ENCODE data around the gene MEF2D.

MEF2D gene

DNA sequence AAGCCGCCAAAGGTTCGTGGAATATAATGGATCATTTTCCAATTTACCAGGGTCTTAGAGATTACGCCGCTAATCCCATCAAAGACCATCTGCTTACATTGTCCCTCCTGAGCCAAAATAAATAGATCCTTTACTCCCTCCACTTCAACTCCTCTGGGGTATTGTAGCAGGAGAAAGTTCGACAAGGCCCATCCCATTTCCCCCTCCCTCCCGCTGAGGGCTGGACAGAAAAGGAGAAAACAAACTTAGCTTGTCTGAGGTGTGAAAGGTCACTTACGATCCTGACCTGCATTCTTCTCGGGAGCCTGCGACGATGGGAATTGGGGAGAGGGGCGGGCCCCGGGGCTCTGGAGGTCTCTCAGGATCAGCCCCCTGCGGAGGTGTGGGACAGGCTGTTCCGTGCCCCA, 60.8 kb downstream of the MEF2D start:
- no peak for FAIRE-seq

DNA sequence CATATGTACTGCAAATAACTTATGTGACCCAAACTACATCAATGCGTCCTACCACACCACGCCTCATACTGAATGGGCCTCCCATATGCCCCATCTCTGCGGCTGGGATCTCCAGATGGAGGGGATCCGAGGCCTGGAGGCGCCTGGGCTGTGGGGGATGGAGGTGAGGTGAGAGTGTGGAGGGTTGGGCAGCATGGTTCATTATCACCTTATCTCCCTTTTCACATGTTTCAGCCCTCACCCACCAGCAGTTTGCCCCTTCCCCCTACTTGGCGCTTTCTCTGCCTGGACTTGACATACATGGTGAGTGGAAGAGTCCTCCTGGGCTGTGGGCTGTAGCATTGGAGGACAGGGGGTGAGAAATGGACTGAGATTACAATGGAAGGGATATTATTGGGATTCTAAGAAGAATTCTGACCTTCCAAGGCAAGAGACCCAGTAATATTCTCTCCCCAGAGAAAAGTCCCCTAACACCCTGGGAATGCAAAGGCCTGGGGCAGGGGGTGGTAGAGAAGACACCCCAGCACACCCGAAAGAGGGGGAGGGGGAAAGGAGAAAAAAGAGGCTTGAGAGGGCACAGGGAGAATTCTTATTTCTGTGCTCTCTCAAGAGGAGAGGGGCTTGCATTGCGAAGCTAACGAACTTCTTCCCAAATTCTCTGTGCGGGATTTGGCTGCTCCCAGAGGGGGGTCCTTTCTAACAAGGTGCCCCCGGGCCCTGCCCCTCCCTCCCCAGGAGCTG, 61.4 kb downstream of the MEF2D start:
- no peak for FAIRE-seq

DNA sequence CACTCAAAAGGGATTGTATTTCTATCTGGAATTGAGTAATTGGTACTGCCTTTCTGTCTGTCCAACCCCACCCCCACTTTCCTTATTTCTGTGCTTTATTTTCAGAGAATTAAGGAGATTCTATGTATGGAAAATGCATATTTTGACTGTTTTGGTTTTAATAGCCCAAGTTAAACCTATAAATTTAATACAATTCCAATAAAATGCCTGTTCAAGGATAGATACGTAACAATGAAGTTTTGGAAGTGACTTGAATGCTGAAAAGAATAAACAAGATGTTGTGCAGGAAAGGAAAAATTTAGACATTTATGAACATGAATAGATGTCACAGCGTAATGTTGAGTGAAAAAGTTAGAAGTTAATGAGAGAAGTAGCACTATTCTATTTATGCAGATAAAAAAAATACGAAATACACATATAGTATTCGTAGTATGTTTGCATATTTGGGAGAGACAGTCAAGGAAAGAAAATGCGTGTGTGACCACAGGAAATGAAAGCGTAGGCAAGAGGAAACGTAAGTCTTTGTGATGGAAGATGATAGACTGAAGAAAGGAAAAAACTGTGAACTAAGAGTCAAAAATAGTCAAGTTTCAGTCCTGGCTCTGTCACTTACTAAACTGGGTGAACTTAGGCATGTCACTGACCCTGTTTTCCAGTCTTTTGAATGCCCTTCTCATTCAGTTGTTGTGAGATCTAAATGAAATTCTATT, 62.1 kb downstream of the MEF2D start:
- FAIRE-seq, result no peak

DNA sequence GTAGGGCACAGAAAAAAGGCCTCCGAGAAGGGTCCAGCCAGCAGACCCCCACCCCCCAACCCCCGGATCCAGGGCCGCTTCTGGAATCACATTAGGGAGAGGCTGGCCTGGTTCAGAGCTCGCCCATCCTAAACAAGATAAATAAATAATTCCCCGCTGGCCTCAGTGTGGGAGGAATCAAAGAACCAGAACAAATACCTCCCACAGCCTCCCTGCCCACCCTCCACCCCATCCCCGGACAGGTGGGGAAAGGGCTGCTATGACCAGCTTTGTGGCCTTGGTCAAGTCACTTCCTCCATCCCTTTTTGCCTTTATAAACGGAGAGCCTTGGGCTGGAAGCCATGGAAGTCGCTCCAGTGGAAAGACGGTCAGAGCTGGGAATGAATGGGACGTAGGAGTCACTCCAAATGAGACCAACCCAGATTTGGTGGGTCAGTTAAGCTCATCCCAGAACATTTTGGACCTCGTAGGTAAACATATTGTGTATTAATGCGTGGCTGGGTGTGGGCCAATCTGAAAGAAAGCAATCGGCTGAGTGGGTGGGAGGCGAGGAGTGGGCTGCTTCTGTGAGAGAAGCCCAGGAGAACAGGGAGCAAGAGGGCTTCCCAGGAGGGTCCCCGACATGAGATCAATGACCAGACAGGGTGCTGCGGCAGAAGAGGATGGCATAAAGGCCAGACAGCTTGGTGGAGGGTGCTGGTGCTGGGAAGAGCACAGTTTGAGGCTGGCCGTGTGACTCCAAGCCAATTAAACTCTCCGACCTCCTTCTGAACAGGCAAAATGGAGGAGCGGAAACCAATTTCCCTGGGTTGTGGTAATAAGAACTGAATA, 63.3 kb downstream of the MEF2D start:
- FAIRE-seq, result no peak

DNA sequence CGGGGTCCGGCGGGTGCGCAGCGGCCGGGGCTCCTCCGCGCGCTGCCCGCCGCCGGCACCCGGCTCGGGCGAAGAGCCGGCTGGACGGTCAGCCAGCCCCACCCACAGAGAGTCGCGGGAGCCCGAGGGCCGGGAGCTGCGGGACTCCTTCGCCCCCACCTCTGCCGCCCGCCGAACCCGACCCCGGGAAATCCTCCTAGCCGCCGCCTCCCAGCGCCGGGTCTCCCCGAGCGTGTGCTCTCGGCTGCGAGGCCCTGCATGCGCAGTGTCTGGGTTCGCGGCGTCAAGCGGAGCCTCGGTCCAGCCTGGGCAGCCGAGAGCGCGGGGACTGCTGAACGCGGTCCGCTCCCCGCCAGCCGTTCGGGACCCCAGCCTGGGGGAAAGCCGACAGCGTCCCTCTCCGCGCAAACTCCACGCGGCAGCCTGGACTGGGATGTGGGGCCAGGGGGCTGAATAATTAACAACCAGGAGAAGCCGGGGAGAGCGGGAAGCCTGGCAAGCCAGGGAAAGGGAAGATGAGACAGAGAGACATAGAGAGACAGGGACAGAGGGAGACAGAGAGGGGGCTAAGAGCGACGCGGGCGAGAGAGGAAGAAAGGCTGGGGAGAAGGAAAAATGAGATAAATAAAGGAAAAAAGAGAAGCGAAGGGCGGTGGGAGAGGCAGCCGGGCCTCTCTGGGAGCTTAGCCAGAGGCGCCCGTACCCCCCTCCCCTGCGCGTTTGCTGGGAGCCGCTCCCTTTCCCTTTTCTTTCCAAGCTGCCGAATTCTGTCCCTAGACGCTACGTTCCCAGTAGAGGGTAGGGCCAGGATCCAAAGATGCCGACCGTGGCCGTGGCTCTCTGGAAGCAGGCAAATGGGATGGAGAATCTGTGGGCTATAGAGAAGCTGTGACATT, 64.2 kb downstream of the MEF2D start:
- FAIRE-seq, result no peak

DNA sequence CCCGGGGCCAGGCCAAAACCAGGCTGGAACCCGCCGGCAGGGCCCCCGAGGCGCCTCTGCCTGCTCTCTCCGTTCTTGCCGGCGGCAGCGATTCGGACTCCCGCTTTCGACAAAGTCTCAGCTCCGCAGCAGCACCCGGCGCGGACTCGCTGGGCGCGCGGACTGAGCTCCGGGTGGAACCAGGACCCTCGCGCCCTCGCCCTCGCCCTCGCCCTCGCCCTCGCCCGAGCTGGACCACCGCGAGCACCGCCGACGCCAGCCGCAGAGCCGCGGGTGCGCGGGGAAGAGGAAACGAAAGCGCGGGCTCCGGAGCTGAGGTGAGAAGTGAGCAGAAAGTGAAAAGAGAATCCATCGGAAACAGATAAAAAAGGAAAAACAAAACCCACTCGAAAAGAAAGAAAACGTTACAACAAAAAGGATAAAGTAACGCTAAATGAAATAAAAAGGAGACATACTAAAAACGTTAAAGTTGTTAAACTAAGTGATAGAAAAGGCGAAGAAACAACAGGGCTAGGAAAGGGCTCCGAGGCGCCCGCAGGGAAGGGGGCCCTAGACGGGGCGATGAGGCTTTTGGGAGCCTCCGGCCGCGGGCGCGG, 64.9 kb downstream of the MEF2D start:
- no peak for FAIRE-seq

DNA sequence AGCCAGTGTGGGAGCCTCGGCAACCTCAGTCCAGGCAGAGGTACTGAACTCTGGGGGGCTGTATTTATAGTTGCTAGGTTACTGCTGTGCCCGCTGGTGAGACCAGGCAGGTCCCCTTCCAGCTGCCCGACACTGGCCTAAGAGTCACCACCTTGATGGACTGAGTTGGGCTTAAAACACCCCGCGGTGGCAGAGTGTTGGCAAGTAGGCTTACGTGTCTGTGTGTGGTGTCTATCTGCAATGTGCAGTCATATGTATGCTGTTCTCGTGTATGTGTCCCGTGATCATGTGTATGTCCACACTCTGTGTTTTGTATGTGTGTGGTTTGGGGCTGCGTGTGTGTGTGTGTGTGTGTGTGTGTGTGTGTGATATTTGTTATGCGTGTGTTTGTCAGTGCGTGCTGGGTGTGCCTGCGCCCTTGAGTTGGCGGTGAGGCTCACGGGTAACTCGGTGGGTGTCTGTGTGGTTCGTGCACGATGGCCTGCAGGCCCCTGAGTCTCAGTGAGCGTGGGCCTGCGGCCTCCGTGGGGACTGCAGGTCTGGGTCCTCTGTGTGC, 65.5 kb downstream of the MEF2D start:
- FAIRE-seq, result no peak

DNA sequence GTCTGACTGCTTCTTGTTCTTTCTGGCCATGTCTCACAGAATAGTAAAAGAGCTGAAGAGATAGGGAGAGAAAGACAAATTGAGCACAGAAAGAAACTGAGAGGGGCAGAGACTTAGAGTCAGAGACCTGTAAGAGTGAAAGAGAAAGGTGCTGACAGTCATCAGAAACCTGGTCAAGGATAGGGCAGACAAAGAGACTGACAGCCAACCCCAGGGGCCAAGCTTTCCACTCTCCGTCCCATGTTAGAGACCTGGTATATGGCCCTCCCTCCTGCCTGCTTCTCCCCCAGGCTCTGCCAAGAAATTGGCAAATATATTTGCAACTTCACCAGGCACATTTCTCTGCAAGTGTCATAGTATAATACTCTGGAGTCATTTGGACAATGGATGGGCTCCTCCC, 67.0 kb downstream of the MEF2D start:
- FAIRE-seq, result no peak

DNA sequence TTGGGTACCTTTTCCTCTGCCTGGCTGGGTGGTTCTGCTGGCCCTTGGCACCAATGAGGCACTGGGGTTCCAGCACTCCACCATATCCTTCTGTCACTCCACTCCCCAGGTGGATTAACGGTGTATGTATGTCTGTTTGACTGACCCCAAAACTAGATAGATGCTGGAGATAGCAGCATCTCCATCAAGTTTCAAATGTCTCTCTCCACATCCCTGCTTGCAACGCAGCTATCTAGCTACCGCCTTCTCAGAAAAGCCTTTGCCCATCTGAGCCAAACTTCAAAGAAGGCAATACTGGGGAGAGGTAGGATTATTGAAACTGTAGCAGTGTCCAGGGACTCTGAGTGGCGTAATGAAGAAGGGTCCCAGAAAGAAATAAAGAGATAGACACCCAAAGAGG, 67.5 kb downstream of the MEF2D start:
- FAIRE-seq, result no peak

DNA sequence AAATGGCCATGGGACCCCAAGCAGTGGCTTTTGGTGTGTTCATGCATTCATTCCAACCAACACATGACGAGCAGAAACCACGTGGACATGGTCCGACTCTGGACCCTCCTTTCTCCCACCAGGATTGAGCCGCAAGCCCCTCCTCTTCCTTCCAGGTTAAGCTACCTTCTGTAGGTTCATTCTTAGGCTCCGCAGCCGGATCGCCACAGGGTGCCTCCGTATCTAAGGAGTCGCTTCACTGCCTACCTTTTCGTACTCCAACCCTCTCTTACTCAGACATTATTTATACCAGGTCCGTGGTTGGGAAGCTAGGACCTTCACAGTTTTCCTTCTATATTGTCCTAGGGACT, 67.9 kb downstream of the MEF2D start:
- no peak for FAIRE-seq

DNA sequence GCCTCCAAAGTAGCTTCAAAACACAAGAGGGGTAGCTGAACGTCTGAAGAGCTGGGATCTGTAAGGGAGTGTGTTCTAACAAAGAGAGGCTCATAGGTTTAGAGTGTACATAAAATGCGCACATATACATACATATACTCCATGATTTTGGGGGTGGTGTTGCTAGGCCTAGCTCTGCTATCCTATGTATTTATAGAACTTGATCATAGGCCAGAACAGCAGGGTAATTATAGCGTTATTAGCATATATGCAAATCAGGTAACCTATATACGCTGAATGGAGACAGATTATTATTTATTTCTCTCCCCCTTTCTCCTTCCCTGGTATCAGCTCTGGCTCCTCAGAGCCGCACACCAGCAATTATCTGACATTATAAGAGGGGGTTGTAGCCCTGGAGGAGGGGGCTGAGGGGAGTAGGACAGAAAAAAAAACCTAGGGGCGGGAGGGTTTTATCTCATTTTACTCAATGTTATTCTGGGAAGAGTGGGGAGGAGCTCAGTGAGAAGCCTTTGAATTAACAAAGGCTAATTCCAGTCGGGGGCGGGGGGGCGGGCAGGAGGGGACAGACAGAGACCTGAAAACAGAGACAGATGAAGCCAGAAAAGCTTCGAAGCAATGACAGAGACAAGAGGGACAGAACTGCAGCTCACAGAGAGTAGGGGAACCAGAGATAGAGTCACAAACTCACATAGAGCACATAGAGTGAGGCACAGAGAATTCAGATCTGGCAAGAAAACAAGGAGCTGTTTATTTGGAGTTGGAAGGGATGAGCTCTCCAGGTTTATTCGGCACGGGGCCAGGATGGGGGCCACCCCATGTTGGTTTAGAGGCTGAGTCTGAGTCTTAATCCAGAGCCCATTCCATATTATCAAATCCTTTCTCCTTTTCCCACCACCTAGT, 68.6 kb downstream of the MEF2D start:
- no peak for FAIRE-seq

DNA sequence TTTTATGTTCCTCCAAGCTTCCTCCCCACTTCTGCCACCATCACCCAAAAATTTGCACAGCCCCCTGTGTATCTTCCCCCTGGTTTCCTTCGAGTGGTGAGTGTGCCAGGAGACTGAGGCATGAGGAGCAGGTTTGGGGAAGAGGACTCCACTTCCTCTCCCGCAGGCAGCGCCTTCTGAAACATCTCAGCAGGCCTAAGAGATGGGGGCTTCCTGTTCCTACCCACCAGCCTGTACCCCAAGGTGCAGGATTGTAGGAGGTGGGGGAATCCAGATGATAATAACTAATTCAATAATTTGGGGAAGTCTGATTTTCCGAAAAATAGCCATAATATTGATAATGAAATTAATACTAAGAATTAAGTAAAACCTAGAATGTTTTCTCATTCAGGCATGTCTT, 69.2 kb downstream of the MEF2D start:
- FAIRE-seq, result no peak

DNA sequence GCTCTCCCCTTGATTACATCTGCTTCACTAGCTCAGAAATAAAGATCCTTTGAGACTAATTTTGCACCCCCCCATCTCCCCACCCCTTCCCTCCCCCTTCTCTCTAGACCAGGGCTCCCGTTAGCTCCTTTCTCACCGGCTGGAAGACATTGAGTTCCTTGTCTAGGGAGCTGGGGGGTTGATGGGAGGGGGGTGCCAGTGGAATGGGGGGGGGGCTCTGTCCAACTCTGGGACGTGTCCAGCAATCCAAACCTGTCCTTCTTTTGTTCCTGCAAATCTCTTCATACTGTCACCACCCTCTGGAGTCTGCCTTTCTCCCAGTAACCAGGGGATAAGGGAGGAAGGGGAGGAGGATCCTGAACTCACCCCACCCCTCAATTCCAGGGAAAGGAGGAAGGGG, 69.7 kb downstream of the MEF2D start:
- no peak for FAIRE-seq

DNA sequence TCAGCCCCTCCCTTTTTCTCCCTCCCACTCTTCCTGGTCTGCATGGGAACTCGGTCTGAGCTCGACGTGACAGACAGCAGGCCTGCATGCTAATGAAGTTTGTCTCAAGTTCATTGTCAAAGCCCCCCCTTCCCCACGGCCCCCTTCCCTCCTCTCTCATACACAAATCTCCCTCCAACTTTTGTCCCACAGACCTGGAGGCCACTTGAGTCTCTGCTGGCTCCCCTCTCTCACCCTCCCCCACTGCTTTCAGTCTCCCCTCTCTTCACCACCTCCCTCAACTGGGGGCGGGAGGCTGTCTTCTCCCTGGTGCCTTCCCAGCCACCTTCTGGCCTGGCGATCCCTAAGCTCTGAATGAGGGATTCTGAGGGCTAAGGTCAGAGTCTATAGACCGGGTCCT, 70.3 kb downstream of the MEF2D start:
- no peak for FAIRE-seq

DNA sequence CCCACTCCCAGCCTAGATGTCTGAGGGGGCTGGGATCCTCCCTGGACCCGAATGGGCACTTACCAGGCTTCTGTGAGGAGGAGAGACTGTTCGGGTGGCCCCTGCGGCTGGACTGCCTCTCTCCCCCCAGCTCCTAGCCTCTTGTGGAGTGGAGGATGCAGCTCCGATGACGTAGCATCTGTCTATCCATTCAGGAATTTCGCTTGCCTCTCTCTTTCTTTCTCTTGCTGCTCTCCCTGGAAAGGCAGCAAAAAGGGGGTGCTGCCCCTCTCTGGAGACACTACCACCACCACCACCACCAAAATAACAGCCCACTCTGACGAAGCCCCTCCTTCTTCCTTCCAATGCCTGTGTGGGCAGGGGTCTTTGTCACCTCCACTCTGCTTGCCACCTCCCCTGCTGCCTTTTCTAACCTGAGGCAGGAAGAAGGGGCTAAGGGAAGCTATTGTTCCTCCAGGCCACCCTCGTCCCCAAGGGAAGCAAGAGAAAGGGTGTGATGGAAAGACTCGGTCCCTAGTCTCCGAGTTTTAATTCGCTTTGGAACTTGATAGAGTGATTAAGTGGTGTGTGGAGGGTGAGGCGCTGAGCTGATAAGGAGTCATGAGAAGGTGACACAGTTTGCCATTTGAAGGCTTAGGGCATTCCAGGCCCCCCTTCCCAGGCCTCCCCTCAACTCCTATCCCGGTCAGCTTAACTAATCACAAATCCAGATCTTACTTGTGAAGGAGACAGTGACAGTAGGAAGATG, 71.1 kb downstream of the MEF2D start:
- no peak for FAIRE-seq

DNA sequence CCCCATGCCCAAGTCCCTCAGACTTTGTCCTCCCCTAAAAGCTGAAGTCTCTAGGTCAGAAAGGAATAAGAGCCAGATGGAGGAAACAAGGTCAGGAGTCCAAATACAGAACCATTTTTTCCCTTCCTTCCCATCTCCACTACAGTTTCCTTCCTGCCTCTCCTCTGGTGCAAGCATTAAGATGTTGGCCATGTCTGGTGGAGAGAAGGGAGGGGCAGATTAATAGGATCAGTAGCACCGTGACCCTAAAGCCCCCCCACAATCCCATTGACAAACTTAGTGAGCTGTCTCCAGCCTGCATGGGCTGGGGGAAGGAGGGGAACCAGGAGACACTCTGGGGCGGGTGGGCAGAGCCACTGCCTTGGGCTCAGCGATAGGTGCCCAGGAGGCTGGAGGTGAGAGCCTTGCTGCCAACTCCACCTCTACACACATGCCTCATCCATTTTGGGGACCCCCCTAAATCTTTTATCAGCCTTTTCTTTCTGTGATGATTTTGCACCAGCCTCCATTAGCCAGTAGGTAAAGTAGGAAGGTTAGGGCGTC, 71.8 kb downstream of the MEF2D start:
- no peak for FAIRE-seq

DNA sequence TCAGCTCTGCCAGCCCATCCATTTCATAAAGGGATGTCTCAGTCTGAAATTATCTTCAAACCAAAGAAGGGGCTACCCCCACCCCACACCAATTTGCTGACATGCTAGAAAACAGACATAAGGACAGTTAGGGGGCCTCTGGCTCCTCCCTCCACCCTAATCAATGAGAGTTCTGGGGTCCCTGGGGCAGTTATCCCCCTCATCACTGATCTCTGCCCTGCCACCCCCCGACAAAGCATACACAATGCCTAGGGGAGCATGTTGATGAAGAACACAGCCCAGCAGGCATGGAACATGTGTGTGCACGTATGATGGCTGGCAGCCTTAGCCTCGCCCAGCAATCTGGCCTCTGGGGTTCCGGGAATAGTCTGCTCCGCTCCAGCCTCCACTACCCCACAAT, 72.6 kb downstream of the MEF2D start:
- FAIRE-seq, result no peak

DNA sequence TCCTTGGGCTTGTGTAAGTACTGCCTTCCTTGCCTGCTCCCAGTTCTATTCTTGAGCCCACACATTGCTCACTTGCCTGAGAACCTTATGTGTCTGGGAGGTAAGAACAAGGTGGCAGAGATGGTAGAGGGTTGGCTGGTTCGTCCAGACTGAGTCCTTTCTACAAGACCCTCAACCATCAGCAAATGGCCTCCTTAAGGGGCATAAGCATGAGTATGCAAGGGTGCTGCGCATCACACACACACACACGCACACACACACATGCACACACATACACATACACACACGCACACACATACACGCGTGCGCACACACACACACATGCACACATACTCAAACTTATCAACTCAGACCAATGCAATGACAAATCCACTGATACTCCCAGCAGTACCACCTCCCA, 74.6 kb downstream of the MEF2D start:
- FAIRE-seq, result no peak

DNA sequence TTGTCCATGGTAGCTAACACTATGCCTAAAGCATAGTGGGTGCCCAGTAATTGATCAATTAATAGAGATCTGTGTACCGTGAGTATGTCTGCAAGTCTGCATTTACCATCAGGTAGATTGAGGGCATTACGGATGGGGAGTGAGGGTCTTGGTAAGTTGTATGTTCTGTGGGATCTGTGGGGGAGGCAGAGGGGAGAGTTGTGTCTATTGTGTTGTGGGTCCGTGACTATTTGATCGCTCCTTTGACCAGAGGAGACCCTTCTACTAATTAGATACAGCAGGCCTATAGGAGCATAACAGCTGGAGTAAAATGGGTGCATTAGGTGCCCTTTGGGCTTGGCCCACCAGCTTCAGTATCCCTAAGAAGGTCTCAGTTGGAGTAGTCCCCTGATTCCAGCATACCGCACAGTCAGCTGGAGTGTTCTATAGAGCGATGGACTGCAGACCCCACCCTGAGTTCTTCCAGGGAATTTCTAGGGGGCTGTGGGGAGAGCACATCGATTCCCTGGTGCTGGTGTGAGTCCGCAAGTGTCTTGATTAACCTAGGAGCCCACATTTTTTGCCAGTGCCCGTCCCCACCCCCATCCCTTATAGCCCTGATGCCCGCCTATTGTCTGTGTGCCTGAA, 75.7 kb downstream of the MEF2D start:
- FAIRE-seq, result no peak

Measured in endometrium (tissue), 2 donors.